ENCODE measurements around the gene GSG1. TPM values are rescaled to one million over a fixed set of nuclear protein-coding genes. Genes with fewer than 3 reads are reported as not detected.
"Not testable (repeated sequence)": the region's sequence is repeated elsewhere in the genome, so short reads cannot be mapped to it uniquely, and the experiment has no call there.

The GSG1 gene
- total RNA-seq, 2 experiments from 2014 or later = not detected

- POLR2A ChIA-PET = interaction anchor here (0.5 kb wide), 1 partner anchor 231 kb away, joined by 11 read pairs; no protein-coding TSS in a partner anchor
- CTCF ChIA-PET = interaction anchor here (0.6 to 0.7 kb wide), 2 partner anchors 204 to 1325 kb away, joined by 3 read pairs; no protein-coding TSS in a partner anchor
Observed at GRCh38 chr12:13074396-13075117, 28.9 kb downstream of the GSG1 start.

GRCh38 chr12:13073173-13073572, 30.3 kb downstream of the GSG1 start:
- ChIA-PET POLR2A (no interaction called here), CTCF (interaction anchor here (0.7 to 1.2 kb wide), 2 partner anchors 13 to 139 kb away, joined by 4 to 6 read pairs; no protein-coding TSS in a partner anchor)

GRCh38 chr12:13071305-13072280, 31.9 kb downstream of the GSG1 start:
- CTCF ChIA-PET = no interaction called here
- POLR2A ChIA-PET = no interaction called here

GRCh38 chr12:13069380-13069779, 34.1 kb downstream of the GSG1 start:
- POLR2A ChIA-PET = no interaction called here
- CTCF ChIA-PET = no interaction called here

- CTCF ChIA-PET = no interaction called here
- POLR2A ChIA-PET = no interaction called here
Observed at GRCh38 chr12:13067322-13067721, 36.1 kb downstream of the GSG1 start.

- ChIA-PET POLR2A (no interaction called here), CTCF (interaction anchor here (0.6 kb wide), 1 partner anchor 39 kb away, joined by 4 read pairs; no protein-coding TSS in a partner anchor)
Observed at GRCh38 chr12:13066459-13066858, 37.0 kb downstream of the GSG1 start.

GRCh38 chr12:13066014-13066413, 37.5 kb downstream of the GSG1 start:
- ChIA-PET POLR2A (no interaction called here), CTCF (no interaction called here)

GRCh38 chr12:13062669-13063068, 40.8 kb downstream of the GSG1 start:
- ChIA-PET CTCF (no interaction called here), POLR2A (no interaction called here)

- ChIA-PET CTCF (no interaction called here), POLR2A (no interaction called here)
Observed at GRCh38 chr12:13061377-13061776, 42.1 kb downstream of the GSG1 start.

GRCh38 chr12:13060581-13060980, 42.9 kb downstream of the GSG1 start:
- POLR2A ChIA-PET = no interaction called here
- CTCF ChIA-PET = no interaction called here

GRCh38 chr12:13053617-13054016, 49.9 kb downstream of the GSG1 start:
- CTCF ChIA-PET, POLR2A ChIA-PET: not testable (repeated sequence)

GRCh38 chr12:13052421-13052820, 51.0 kb downstream of the GSG1 start:
- CTCF ChIA-PET = interaction anchor here (1.1 kb wide), 1 partner anchor 41 kb away, joined by 3 read pairs; no protein-coding TSS in a partner anchor

GRCh38 chr12:13049816-13050215, 53.7 kb downstream of the GSG1 start:
- ChIA-PET POLR2A (no interaction called here), CTCF (no interaction called here)

More at GRCh38 chr12:13052421-13052820, 51.0 kb downstream of the GSG1 start:
- POLR2A ChIA-PET = no interaction called here

- ChIA-PET CTCF (no interaction called here), POLR2A (no interaction called here)
Observed at GRCh38 chr12:13046964-13047363, 56.5 kb downstream of the GSG1 start.

GRCh38 chr12:13045816-13046215, 57.7 kb downstream of the GSG1 start:
- ChIA-PET CTCF (interaction anchor here (0.9 kb wide), 2 partner anchors 11 to 156 kb away, joined by 4 to 5 read pairs; no protein-coding TSS in a partner anchor), POLR2A (no interaction called here)

- ChIA-PET CTCF (interaction anchor here (0.7 to 0.9 kb wide), 3 partner anchors 10 to 167 kb away, joined by 3 to 5 read pairs (median 3); no protein-coding TSS in a partner anchor), POLR2A (no interaction called here)
Observed at GRCh38 chr12:13044906-13045299, 58.6 kb downstream of the GSG1 start.

GRCh38 chr12:13044002-13044905, 59.2 kb downstream of the GSG1 start, which contains the start of gene FAM234B:
Gene FAM234B (plus strand): TSS chr12:13044381. CDS start chr12:13044404, 23 bp downstream.
- CTCF ChIA-PET = interaction anchor here (0.6 kb wide), 1 partner anchor 168 kb away, joined by 3 read pairs; no protein-coding TSS in a partner anchor

GRCh38 chr12:13042666-13043230, 60.7 kb downstream of the GSG1 start:
- POLR2A ChIA-PET = no interaction called here

More at GRCh38 chr12:13044002-13044905, 59.2 kb downstream of the GSG1 start, which contains the start of gene FAM234B:
- POLR2A ChIA-PET = interaction anchor here (0.6 kb wide), 1 partner anchor 145 kb away, joined by 3 read pairs; no protein-coding TSS in a partner anchor

GRCh38 chr12:13041224-13041623, 62.2 kb downstream of the GSG1 start:
- POLR2A ChIA-PET = no interaction called here

More at GRCh38 chr12:13042666-13043230, 60.7 kb downstream of the GSG1 start:
- CTCF ChIA-PET = interaction anchor here (1.4 kb wide), 1 partner anchor 169 kb away, joined by 4 read pairs; no protein-coding TSS in a partner anchor

More at GRCh38 chr12:13041224-13041623, 62.2 kb downstream of the GSG1 start:
- CTCF ChIA-PET = no interaction called here
